GM21360 (cell line): Measurements from ENCODE around the gene UBR4.
"Not testable (repeated sequence)": the region's sequence is repeated elsewhere in the genome, so short reads cannot be mapped to it uniquely, and the experiment has no call there.

Source experiments
- ATAC-seq: cut with Tn5 transposase; IDR thresholded peaks from one replicate; pipeline ENCODE4 v1.9.1; 2021; ENCODE audit warnings: mild to moderate bottlenecking, moderate library complexity; ENCODE audit not compliant: unreplicated experiment

UBR4 gene

DNA sequence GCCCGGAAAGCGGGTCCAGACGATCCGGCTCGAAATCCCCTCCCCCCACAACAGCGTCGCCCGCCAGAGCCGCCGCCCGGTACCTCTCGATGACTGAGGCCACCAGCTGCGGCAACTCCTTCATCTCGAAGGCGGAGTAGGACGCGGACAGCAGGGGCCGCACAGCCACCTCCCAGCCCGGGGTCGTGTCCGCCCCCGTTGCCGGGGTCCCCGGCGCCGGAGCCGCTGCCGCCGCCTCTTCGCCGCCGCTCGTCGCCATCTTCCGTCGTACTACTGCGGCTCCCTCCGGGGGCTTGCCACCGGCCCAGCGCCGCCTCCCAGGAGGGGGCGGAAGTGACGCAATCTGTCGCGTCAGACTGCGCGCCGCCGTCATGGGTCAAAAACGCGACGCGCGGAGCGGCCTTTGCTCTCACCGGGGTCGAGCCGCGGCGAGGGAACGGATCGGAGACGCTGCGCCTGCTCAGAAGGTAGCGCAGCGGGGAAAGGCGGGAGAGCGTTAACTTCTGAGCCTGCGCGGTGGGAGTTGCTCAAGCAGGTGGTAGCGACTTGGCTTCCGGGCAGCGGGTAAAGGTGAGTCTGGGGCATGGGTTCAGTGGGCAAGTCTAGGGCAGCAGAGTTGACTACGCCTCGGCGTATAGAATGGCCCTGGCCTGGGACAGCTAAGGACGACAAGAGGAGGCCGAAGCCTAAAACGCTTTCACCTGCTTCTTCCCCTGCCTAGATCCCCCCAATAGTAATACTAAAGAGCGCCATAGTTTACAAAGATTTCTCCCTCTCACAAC lies at the start of gene UBR4:
Gene UBR4, minus strand, starts transcription at position 277 of the 782 bp plus-strand sequence. Its CDS starts 18 bp downstream, at position 259.
- ATAC-seq = peak; percentile 76

DNA sequence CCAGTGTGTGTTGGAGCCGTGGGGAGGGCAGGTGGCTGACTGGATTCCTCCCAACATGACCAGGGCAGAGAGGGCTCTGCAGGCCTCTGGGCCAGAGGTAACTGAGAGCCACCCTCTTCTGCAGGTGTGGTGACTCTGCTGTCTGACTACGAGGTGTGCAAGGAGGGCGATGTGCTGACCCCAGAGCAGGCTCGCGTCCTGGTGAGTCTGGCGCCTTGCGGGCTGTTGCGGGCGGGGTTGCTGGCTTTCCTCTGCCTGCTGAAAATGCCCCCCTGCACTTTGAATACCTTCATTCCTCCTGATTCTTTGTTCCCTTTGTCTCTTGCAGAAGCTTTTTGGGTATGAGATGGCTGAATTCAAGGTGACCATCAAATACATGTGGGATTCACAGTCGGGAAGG lies 48.3 kb upstream of the UBR4 start:
- no peak for ATAC-seq

DNA sequence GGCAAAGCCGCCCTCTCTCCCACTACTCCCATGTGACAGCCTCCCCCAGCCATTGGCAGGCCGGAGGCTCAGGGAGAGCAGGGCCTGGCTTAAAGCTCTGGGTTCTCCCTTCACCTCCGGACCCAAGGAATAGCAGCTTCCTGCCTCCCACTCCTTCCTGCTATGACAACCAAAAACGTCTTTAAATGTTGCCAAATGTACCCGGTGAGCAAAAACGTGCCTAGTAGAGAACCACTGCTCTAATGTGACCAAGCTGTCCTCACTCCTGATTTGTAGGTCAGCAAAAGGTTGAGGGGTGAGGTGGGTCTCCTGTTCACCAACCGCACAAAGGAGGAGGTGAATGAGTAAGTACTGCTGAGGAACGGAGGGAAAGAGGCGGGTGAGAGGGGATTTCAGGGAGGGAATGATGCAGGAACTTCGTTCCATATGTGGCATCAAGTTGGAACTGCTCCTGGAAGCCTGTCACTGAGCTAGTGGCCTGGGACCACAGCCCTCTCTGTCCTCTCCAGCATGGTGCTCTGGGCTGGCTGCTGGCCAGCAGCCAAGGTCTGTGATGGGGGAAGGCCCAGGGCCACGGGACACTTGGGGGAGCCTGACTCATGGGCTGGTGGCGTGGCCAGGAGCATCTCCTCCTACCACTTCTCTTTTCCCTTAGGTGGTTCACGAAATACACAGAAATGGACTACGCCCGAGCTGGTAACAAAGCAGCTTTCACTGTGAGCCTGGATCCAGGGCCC lies 47.3 kb upstream of the UBR4 start:
- ATAC-seq = no peak

DNA sequence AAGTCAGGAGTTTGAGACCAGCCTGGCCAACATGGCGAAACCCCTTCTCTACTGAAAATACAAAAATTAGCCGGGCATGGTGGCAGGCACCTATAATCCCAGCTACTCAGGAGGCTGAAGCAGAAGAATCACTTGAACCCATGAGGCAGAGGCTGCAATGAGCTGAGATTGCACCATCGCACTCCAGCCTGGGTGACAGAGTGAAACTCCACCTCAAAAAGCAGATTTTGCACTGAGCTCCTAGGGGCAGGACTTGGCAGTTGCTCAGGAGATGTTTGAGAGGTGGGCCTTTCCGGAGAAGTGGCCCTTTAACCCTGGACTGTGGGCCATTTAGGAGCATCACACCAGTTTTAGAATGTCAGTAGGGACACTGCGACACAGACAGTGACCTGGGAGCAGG lies 46.2 kb upstream of the UBR4 start:
- ATAC-seq = not testable (repeated sequence)

DNA sequence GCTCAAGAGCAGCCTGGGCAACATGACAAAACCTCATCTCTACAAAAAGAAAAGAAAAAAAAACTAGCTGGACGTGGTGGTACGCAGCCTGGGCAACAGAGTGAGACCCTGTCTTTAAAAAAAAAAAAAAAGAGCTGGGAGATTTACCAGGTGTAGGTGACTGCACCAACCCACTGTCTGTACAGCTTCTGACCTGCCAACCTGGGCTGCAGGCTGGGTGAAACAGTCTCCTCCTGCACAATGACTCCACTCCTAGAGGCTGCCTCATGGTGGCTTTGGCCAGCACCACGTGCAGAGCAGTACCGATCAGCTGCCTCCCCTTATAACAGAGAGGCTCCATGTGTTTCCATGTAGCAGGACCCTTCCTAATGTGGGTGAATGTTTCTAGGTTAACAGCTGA lies 45.2 kb upstream of the UBR4 start:
- no peak for ATAC-seq

DNA sequence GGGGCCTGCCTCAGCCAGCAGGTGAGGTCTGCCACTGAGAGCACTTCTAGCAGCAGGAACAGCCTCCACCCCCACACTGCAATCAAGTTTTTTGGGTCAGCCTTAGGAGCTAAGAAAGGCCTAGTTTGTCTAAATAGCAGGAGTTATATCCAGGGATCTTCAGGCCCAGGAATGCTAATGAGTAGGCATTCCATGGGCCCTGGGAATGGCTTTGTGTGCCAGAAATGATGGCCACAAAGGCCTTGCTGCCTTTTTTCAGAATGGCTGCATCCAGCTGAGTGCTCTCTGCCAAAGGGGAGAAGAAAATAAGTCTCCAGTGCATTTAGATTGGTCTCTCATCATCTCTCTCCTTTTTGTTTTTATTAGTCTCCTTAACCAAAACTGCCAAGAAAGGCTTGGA lies 44.4 kb upstream of the UBR4 start:
- ATAC-seq = no peak

DNA sequence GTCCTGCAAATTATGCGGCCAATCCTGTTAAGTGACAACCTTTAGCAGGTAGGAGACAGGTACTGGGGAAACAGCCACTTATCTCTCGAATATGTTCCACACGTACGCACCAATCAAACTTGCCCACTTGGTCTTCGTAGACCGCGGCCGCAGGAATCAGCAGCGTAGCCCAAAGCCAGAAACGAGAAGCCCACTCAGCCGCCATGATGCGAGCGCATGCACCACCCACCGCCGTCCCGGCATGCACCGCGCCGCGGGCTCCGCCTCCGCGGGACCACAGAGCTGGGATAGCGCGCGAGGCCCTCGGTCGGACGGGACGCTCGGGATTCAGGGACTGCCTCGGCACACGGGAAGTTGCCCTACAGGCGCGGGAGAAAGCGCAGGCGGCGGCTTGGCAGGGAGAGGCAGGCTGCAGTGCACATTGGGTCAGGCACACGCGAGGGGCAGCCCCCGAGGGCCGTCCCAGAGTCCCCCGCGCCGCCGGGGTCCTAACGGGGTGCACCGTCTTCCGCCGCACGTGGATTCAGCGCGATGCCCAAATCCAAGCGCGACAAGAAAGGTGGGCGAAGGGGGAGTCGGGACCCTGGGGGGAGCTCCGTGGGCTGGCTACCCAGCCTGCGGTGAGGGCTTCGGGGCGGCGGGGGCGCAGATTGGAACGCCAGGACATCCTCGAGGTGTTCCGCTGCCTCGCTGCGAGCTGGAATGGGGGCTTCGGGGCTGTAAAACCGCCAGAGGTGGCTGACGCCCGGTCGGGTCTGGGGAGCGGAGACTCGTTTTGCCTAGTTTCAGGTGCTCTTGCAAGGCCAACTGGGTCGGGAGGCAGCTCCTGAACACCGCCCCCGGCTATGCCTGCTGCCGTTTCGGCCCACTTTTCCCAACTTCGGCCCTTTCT lies 41.5 kb upstream of the UBR4 start, which contains the start of the genes EMC1 and MRTO4:
Gene EMC1, minus strand, starts transcription at position 220 of the 892 bp plus-strand sequence. Its CDS starts 15 bp downstream, at position 205.
Gene MRTO4, plus strand, starts transcription at position 501 of the 892 bp plus-strand sequence. Its CDS starts 31 bp downstream, at position 532.
- ATAC-seq = peak; percentile 68

DNA sequence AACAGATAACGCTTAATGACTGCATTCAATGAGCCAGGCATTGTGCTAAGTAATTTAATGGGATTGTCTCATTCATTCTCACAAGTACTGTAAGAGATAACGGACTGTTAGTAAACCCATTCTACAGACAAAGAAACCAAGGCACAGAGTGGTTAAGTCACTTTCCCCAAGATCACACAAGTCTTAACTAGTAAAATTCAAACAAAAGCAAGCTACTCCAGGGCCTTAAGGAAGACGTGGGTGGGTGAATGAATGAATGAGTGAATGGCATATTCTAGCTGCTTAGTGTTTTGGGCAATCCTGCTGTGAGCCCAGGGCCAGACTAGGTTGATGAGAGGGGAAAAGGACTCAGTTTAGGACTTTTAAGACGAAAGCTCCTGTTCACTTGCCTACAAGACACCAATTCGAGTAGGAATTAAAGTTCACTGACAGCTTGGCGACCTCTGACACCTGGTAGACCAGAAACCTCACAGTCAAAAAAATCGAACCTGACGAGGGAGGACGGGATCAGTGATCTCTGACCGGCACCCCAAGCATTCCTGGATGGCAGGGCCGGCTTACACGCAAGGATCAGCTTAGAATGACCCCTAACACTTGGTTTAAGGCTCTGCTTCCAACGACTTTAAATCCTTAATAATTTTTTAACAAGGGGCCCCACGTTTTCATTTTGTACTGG lies 40.7 kb upstream of the UBR4 start:
- peak; percentile 14 for ATAC-seq

DNA sequence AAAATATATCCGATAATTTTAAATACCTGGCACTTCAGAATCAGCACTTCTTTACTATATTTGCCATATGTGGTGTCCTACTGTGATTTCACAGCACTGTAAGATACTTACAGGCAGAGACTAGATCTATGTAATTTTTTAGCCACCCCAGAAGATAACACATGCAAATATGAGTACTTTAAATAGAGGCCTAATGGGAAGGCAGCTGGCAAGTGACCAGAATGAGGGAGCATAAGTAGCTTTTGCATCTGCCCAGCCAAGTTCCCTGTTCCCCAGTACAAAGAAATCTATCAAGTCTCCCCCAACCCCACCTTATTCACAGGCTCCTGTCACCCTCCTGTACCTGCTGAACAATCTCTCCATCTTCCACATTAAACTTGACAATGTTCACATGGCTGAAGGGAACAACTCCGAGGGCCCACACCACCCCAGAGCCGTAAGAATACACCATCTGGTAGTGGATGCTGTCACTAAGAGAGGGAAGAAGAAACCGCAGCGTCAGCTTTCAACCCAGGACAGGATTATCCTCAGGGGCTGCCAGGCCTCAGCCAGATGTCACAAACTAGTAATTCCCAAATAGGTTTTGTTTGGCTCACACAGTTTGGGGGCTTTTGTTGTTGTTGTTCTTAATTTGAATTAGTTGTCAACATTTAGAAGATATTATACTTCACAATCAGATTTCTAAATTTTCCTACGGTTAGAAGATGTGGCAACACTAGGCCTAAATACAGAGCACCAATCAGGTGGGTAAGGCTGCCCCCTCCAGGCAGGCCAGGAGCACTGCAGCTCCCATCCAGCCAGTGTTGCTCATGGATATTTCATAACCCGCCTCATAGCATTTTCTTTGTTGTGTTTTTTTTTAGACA lies 30.8 kb upstream of the UBR4 start:
- no peak for ATAC-seq

DNA sequence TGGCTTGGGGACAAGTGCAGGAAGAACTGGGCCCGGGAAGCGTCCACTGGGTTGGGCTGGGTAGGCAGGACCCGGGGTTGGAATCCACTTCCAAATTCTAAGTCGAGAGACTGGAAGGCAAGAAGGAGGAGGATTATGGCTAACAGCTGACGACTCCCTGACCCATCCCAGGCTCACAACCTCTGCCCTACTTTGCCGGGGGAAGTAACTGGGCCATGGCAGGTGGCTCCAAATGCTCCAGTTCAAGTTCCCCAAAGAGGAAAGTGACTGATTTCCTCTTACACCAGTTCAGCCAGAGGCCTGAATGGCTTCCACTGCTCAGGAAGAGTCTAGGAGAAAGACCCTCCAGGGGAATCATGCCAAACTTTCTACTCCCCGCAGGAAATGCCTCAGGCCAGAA lies 29.8 kb upstream of the UBR4 start:
- ATAC-seq = no peak

DNA sequence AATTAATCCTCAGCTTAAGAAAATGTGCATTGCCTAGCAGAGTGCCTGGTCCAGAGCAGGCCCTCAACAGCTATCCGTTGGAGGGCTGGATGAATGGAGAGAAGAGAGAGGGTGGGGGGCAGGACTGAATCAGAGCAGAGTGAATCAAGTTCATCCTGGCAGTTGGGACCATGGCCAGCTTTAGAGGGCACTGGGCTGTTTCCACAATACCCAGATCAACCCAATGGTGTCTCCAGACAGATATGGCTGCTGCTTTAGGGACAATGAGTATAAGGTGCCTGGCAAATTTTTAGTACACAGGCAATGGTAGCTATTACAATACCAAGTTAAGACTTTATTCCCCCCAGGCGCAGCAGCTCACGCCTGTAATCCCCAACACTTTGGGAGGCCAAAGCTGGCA lies 24.2 kb upstream of the UBR4 start:
- no peak for ATAC-seq

DNA sequence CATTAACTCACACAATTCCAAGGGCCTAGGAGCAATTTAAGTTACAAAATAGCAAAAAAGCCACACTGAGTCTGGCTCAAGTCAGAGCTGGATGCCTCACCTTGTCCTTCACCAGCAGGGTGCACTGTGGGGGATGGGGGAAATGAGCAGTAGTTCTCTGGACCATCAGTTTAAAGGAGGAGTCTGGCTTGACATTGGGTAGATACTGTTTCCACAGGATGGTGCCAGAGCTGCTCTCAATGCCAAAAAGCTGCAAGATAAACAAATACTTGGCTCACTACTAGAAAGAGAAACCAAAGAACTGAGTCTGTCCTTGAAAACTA lies 22.4 kb upstream of the UBR4 start:
- no peak for ATAC-seq

DNA sequence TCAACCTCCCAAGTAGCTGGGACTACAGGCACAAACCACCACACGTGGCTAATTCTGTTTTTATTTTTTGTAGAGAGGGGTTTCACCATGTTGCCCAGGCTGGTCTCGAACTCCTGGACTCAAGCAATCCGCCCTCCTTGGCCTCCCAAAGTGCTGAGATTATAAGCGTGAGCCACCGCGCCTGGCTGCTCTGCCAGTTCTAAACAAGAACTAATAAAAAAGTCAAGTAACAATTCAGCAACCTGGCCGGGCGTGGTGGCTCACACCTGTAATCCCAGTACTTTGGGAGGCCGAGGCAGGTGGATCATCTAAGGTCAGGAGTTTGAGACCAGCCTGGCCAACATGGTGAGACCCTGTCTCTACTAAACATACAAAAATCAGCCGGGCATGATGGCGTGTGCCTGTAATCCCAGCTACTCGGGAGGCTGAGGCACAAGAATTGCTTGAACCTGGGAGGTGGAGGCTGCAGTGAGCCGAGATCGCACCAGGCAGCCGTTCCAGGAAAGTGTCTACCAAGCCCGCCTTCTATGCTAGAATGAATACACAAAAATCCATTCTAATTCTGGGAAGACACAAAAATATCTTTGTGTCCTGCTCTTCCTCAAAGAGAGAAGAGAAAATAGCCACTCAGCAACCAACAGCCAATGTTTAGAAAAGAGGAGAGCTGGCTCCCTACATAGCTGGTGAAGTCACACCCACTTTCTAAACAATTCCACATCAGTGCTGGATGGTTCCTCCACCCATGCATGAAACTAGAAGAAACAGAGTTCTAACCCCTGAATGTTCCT lies 21.9 kb upstream of the UBR4 start:
- ATAC-seq = not testable (repeated sequence)

DNA sequence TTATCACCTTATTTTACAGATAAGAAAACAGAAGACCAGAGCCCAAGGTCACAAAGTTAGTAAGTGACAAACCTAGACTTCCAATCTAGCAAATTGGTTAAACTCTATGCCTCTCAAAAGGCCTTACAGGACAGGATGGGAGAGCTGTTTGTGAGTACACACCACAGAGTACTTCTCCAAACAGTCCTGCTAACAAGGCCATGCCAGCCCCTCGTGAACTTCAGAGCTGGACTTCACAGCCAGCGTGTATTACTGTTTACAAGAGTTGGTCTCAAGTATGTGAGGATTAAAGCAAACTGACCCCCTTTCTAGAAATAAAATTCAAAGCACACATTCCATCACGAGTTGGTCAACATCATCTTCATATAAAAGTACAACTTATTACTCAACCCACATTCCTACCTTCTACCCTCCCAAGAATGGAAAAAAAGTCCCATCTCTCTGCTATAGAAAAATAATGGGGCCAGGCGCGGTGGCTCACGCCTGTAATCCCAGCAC lies 19.8 kb upstream of the UBR4 start:
- ATAC-seq = no peak

DNA sequence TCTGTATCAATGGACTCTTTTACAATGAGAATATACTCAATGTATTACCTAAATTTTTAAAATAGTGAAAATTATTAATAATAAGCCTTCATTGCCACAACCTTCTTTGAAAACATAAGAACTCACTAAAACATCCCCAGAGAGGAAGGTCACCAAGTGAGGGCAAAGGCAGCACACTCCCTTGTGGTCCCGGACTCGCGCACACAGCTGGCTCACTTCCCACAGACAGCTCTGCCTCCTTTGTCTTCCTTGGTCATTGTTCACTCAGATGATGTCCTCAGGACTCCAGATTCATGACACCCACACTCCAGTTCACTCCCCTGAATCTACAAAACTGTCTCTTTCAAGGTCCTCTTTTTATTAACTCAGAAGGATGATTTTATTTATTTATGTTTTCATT lies 19.2 kb upstream of the UBR4 start:
- ATAC-seq = no peak

DNA sequence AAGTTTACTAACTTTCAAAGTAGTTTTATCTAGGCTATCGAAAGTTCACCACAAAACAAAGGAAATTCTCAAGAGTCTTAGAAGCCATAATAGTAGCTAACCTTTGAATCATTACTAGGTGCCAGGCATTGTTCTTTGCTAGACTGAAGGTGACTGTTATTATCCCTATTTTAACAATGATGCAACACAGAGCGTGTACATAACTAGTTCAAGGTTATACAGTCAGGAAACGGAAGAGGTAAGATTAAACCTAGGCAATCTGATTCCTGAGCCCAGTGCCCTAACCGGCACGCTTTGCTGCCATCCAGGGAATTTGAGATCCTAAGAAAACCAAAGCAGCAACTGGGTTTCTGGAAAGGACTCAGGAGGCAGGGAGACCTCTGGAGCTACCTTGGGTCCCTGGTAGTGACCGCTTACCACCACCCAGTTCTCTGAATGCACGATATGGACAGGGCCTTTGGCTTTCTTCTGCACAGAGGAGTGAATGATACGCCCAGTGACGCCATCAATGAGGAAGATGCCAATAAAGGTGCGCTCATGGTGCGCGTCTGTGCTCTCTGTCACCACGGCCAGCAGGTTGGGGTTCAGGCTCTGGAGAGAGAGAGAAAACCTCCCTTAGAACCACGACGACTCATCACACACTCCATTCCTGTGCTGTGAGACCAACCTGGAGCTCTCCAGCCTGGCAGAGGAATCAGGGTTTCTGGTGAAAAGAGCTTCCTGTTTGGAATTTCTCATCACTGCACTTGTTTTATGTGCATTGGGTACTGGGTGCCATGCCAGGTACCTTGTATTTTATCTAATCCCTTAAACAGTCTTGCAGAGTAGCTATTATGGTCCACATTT lies 13.1 kb upstream of the UBR4 start:
- ATAC-seq = no peak

DNA sequence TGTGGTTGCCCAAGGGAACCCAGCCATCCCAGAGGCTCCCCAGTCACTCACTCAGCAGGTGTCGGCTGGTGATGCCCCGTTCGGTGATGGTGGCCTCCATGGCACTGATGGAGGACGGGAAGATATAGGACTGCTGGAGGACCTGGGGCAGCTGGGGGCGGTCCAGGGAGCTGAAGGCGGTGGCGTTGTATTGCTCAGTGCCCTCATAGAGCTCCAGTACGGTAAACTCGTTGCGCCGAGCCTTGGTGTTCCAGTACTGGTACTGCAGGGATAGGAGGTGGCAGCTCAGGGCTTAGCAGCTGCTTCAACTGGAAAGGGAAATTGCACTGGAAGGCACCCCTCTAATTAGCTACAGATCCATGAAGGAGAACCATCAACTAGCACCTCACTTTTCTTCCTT lies 12.5 kb upstream of the UBR4 start:
- ATAC-seq = no peak

DNA sequence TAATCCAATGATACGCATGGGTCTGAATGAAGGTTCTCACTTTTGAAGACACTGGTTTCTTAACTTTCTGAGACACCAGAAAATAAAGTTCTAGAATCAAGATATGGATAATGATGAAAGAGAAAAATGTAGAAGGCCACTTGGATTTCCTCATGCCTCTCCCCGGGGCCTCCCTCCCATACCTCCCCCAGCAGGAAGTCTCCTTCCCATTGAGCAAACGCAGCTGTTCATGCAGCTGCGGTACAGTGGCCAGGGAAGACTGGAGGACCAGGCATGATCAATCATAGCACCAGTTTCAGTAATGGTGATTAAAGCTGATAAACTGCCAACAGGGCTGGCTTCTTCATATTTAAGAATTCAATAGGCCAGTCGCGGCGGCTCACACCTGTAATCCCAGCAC lies 10.9 kb upstream of the UBR4 start:
- no peak for ATAC-seq
